Skeletal muscle tissue (tissue), 4 donors: ENCODE measurements around the gene MSMO1. TPM values are rescaled to one million over a fixed set of nuclear protein-coding genes. Genes with fewer than 3 reads are reported as not detected.
A peak's percentile ranks its signal among the peaks of the same experiment; 100 is the strongest.

ENCODE experiments used
- H3K27ac ChIP-seq: one replicate; pipeline ENCODE4 v1.7.0; 2013; ENCODE audit warnings: mild to moderate bottlenecking, low read depth, low read length, inconsistent platforms
- H3K27me3 ChIP-seq, 3 donors: one replicate each; pipeline ENCODE4 v1.7.0; 2013; ENCODE audit warnings: low read length in 3 of 3; ENCODE audit not compliant: control insufficient read depth in 3 of 3, insufficient read depth in 3 of 3
- H3K36me3 ChIP-seq, 3 donors: one replicate each; pipeline ENCODE4 v1.7.0; 2013; ENCODE audit warnings: low read length in 3 of 3; ENCODE audit not compliant: control insufficient read depth in 3 of 3, insufficient read depth in 3 of 3
- H3K4me1 ChIP-seq, 3 donors: one replicate each; pipeline ENCODE4 v1.7.0; 2013; ENCODE audit warnings: low read length in 3 of 3, mild to moderate bottlenecking in 3 of 3; ENCODE audit not compliant: control insufficient read depth in 3 of 3, insufficient read depth in 3 of 3
- H3K4me3 ChIP-seq, 3 donors: one replicate each; pipeline ENCODE4 v1.7.0; 2013; ENCODE audit warnings: low read length in 3 of 3
- H3K9ac ChIP-seq, 3 donors: one replicate each; pipeline ENCODE4 v1.7.0; 2013; ENCODE audit warnings: low read length in 3 of 3, mild to moderate bottlenecking in 3 of 3, moderate library complexity in 2 of 3, low read depth in 1 of 3
- H3K9me3 ChIP-seq, 3 donors: one replicate each; pipeline ENCODE4 v1.7.0; 2013; ENCODE audit warnings: low read length in 3 of 3; ENCODE audit not compliant: control insufficient read depth in 3 of 3
- total RNA-seq: library from RNA; depleted of rRNA; stranded (reverse); fragments of >200 nt; gene quantifications from one replicate; pipeline ENCODE4 v1.2.3, GENCODE V29; 2014
- donor health status: Osteomylitis.

The MSMO1 gene
- total RNA-seq, 1 donor from 2014 or later, result 55.8 TPM

- no peak overlapping the region for H3K27ac ChIP-seq
- no peak overlapping the region for H3K9ac ChIP-seq
- H3K36me3 ChIP-seq, result no peaks in the 10 kb centered on the region
- H3K27me3 ChIP-seq, result no peaks in the 10 kb centered on the region
- no peaks in the 10 kb centered on the region for H3K9me3 ChIP-seq
- no peaks in the 10 kb centered on the region for H3K4me1 ChIP-seq
- no peak overlapping the region for H3K4me3 ChIP-seq
Observed at GRCh38 chr4:165319509-165319908, 8.0 kb upstream of the MSMO1 start.

GRCh38 chr4:165324236-165324917 lies 3.1 kb upstream of the MSMO1 start:
- no peak overlapping the region for H3K9ac ChIP-seq
- no peaks in the 10 kb centered on the region for H3K9me3 ChIP-seq
- H3K27me3 ChIP-seq, result no peaks in the 10 kb centered on the region
- H3K36me3 ChIP-seq, result no peaks in the 10 kb centered on the region
- H3K4me3 ChIP-seq, result no peak overlapping the region
- H3K27ac ChIP-seq, result no peak overlapping the region
- peaks cover 8 to 18% (median 10%) of the 10 kb centered on the region in 3 donors for H3K4me1 ChIP-seq

DNA sequence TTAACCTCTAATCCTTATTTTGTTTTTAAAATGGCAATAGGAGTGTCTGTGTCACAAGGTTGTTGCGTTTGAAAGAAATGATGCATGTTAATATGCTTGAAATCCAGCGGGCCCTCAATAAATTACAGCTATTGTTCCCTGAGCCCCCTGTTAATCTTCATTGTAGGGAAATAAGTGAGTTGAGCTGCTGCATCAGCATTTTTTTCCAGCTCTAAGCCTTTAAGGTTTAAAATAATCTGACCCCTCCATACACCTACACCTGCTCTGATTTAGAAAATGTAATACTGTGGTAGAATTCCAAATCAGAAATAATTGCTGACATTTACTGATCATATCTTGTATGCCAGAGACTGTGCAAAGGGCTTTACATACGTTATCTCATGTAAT lies 2.6 kb upstream of the MSMO1 start:
- Histone ChIP-seq H3K9me3 (no peaks in the 10 kb centered on the region), H3K9ac (no peak overlapping the region), H3K27ac (no peak overlapping the region), H3K4me3 (no peak overlapping the region), H3K36me3 (no peaks in the 10 kb centered on the region), H3K4me1 (peaks cover 8 to 18% (median 10%) of the 10 kb centered on the region in 3 donors), H3K27me3 (no peaks in the 10 kb centered on the region)

DNA sequence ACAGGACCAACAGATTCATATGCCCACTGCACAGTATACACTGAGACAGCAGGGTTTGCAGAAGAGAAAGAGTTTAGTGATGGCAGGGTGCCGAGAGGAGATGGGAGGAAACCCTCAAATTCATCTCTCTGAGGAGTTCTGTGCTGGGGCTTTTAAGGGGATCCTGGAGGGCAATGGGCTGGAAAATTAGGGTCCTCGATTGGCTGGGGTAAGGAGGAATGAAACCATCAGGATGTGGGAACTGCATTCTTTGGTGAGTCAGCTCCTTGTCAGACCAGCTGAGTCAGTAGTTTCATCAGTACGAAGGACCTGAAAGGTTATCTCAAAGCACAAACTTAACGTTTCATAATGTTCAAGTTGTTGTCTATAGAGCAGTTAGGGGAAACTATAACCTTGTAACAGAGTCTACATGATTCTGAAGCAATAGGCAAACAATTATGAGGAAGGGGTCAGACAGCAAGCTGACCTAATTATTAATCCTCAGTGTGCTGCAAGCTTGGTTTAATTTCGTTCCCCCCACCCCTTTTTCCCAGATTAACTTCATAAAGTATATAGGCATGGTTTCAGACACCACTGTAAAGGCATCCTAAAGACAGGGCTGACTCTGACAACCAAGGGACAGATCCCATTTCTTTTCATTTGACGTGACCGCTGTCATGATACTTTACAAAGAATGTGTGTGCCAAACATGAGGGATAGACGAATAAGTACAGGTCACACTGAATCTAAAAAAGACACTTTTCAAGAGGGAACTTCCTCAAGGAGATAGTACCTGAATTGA lies 1.5 kb upstream of the MSMO1 start:
- H3K27ac ChIP-seq, result no peak overlapping the region
- no peaks in the 10 kb centered on the region for H3K27me3 ChIP-seq
- H3K9me3 ChIP-seq, result no peaks in the 10 kb centered on the region
- peaks cover 8 to 18% (median 10%) of the 10 kb centered on the region in 3 donors for H3K4me1 ChIP-seq
- H3K9ac ChIP-seq, result no peak overlapping the region
- no peaks in the 10 kb centered on the region for H3K36me3 ChIP-seq
- H3K4me3 ChIP-seq, result peak overlapping the region in 2 of 3 donors; percentile 80 to 99

GRCh38 chr4:165326831-165327210 lies 648 bp upstream of the MSMO1 start:
- peak overlapping the region; percentile 65 for H3K27ac ChIP-seq
- H3K9me3 ChIP-seq, result no peaks in the 10 kb centered on the region
- H3K36me3 ChIP-seq, result no peaks in the 10 kb centered on the region
- H3K9ac ChIP-seq, result peak overlapping the region; percentile 45 to 82 (median 69)
- no peaks in the 10 kb centered on the region for H3K27me3 ChIP-seq
- peak overlapping the region; percentile 80 to 99 (median 89) for H3K4me3 ChIP-seq
- peaks cover 8 to 18% (median 10%) of the 10 kb centered on the region in 3 donors for H3K4me1 ChIP-seq

GRCh38 chr4:165328101-165328425 lies 594 bp downstream of the MSMO1 start:
- H3K4me1 ChIP-seq, result peaks cover 8 to 18% (median 10%) of the 10 kb centered on the region in 3 donors
- no peaks in the 10 kb centered on the region for H3K9me3 ChIP-seq
- H3K4me3 ChIP-seq, result peak overlapping the region; percentile 88 to 99 (median 98)
- H3K27me3 ChIP-seq, result no peaks in the 10 kb centered on the region
- H3K27ac ChIP-seq, result no peak overlapping the region
- peak overlapping the region; percentile 73 to 80 (median 75) for H3K9ac ChIP-seq
- no peaks in the 10 kb centered on the region for H3K36me3 ChIP-seq

DNA sequence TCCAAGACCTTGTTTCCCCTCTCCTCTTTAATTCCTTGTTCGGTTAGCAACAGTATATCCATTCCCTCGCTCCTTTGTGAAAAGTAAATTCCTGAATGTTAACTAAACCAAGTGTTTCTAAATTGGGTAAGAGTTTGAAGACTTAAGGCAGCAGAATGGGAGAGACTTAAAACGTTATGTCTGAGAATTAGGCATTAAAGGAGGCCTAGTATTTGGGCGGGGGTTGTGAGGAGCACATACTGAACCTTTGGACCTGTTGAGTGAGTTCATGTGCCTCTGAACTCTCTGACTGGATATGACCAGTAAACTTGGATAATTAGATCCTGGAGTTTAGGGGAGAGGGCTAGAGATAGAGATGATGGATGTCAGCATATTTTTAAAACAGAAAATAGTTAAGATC lies 1.2 kb downstream of the MSMO1 start:
- H3K4me3 ChIP-seq, result no peak overlapping the region
- H3K36me3 ChIP-seq, result no peaks in the 10 kb centered on the region
- no peaks in the 10 kb centered on the region for H3K9me3 ChIP-seq
- H3K27me3 ChIP-seq, result no peaks in the 10 kb centered on the region
- peaks cover 8 to 18% (median 10%) of the 10 kb centered on the region in 3 donors for H3K4me1 ChIP-seq
- no peak overlapping the region for H3K27ac ChIP-seq
- no peak overlapping the region for H3K9ac ChIP-seq

- no peaks in the 10 kb centered on the region for H3K9me3 ChIP-seq
Observed at GRCh38 chr4:165330071-165330470, 2.6 kb downstream of the MSMO1 start.

GRCh38 chr4:165330666-165331065 lies 3.2 kb downstream of the MSMO1 start:
- Histone ChIP-seq H3K36me3 (no peaks in the 10 kb centered on the region), H3K9me3 (no peaks in the 10 kb centered on the region), H3K27ac (no peak overlapping the region), H3K4me3 (no peak overlapping the region), H3K4me1 (peaks cover 8 to 18% (median 10%) of the 10 kb centered on the region in 3 donors), H3K9ac (no peak overlapping the region), H3K27me3 (no peaks in the 10 kb centered on the region)

More at GRCh38 chr4:165330071-165330470, 2.6 kb downstream of the MSMO1 start:
- H3K36me3 ChIP-seq, result no peaks in the 10 kb centered on the region
- no peak overlapping the region for H3K9ac ChIP-seq
- H3K27ac ChIP-seq, result no peak overlapping the region
- H3K4me1 ChIP-seq, result peaks cover 8 to 18% (median 10%) of the 10 kb centered on the region in 3 donors
- no peaks in the 10 kb centered on the region for H3K27me3 ChIP-seq
- H3K4me3 ChIP-seq, result no peak overlapping the region

DNA sequence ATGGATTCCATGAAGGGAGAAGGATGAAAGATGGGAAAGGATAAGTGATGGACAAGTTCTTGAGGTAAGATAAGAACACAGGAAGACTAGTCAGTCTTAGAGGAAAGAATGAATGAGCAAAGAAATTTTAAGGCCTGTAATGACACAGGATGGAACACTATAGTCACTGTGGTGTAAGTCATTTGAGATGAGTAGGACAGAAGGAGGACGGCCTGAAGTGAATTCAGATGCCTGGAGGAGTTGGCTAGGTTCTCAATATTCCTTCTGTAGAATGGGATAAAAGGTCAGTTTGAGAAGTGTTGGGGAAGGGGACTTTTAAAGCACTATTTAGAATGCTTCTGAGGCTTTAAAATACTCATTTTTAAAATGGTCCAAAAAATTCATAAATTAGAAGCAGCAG lies 3.9 kb downstream of the MSMO1 start:
- H3K27ac ChIP-seq, result no peak overlapping the region
- H3K9ac ChIP-seq, result no peak overlapping the region
- no peak overlapping the region for H3K4me3 ChIP-seq
- H3K36me3 ChIP-seq, result no peaks in the 10 kb centered on the region
- H3K4me1 ChIP-seq, result peaks cover 8 to 14% (median 10%) of the 10 kb centered on the region in 3 donors
- H3K27me3 ChIP-seq, result no peaks in the 10 kb centered on the region
- H3K9me3 ChIP-seq, result no peaks in the 10 kb centered on the region
